ENCODE results near the gene WTAP. TPM values are rescaled to one million over a fixed set of nuclear protein-coding genes. Genes with fewer than 3 reads are reported as not detected.

WTAP gene
- total and polyA plus RNA-seq, 2 of the 4 experiments (the other 2 are of a cell fraction): 30.2 to 92.3 TPM

GRCh38 chr6:159688266-159688905 lies 38.9 kb upstream of the WTAP start:
- H4K5ac ChIP-seq (ENCODE audit: low read depth, low read length): peak overlapping the region; percentile 36; the same call in 1 of the 2 replicates
- BruUV-seq (replicated peaks): no TSS peak
- H3K9me3 ChIP-seq (ENCODE audit: control insufficient read depth, insufficient read depth, low read length): no peaks in the 10 kb centered on the region
- no peak overlapping the region for H3K4ac ChIP-seq (ENCODE audit: low read depth, low read length)
- peak overlapping the region; percentile 26; the same call in 1 of the 2 replicates for H4K91ac ChIP-seq (ENCODE audit: insufficient read depth, low read depth, low read length)
- no peak overlapping the region for H2AK9ac ChIP-seq (replicated peaks; ENCODE audit: low read depth, low read length, poor library complexity)
- no peak overlapping the region for H2AFZ ChIP-seq (replicated peaks; ENCODE audit: low read length, poor library complexity)
- peak overlapping the region; percentile 70; the same call in 1 of the 2 replicates for H3K4me2 ChIP-seq (ENCODE audit: low read depth, low read length)
- no peak overlapping the region for H3K9ac ChIP-seq (ENCODE audit: low read depth, low read length)
- 100% methylated on average over 1 of the region's 5 CpGs; no CpG with 5 or more reads in 1 of the 2 experiments for WGBS, 2 experiments (ENCODE audit: extremely low coverage in 2 of 2, insufficient read length in 1 of 2)
- H2BK5ac ChIP-seq (ENCODE audit: low read depth, low read length, poor library complexity, severe bottlenecking): peak overlapping the region; percentile 11
- no peak for DNase-seq
- H3K36me3 ChIP-seq (ENCODE audit: control insufficient read depth, insufficient read depth, low read length): peaks cover 48% of the 10 kb centered on the region
- H3K18ac ChIP-seq (ENCODE audit: low read depth, low read length): no peak overlapping the region
- no peak overlapping the region for H3K56ac ChIP-seq (ENCODE audit: extremely low read depth, insufficient read depth, low read length)
- H3K23ac ChIP-seq (ENCODE audit: low read depth, low read length): peak overlapping the region; percentile 67
- no peak overlapping the region for H3K4me3 ChIP-seq (ENCODE audit: insufficient read depth, low read depth, low read length)
- no peak overlapping the region; the same call in 1 of the 2 replicates for H2BK120ac ChIP-seq (ENCODE audit: low read depth, low read length)
- ChIA-PET POLR2A (ENCODE audit: unreplicated experiment) (no interaction called here), CTCF (no interaction called here)
- intact Hi-C loops (cut with micrococcal nuclease): no loop called here
- peaks cover 9% of the 10 kb centered on the region for H3K4me1 ChIP-seq (ENCODE audit: control insufficient read depth, insufficient read depth, low read length)
- dilution Hi-C loops (cut with HindIII; ENCODE audit: low sequenced_read_pairs, unreplicated experiment): no loop called here
- H4K8ac ChIP-seq (ENCODE audit: low read depth in 2 of 2, low read length in 2 of 2): no peak overlapping the region
- H3K27ac ChIP-seq (ENCODE audit: insufficient read depth, low read length): no peak overlapping the region
- H3K79me1 ChIP-seq (ENCODE audit: low read depth in 1 of 2, low read length in 2 of 2): peaks cover 18 to 54% of the 10 kb centered on the region in 2 experiments
- ATAC-seq (ENCODE audit: low read depth): no peak
- no peak overlapping the region for H2BK15ac ChIP-seq (ENCODE audit: low read depth, low read length)
- no peak overlapping the region for H2BK20ac ChIP-seq (ENCODE audit: low read depth, low read length)
- in situ Hi-C loops (cut with MboI; ENCODE audit: low sequenced_read_pairs): loop anchor here (25.0 kb wide), 1 partner anchor 274 kb away; the partner anchor contains the start of gene IGF2R
- H2AK5ac ChIP-seq (ENCODE audit: low read depth, low read length): no peak overlapping the region
- 0 out of 2 replicates have a peak overlapping the region, but pooled peaks have one; percentile 7 for H3K14ac ChIP-seq (replicated peaks; ENCODE audit: low read depth, low read length)
- H4K20me1 ChIP-seq (ENCODE audit: insufficient read depth, low read length): peaks cover 11% of the 10 kb centered on the region
- H3K27me3 ChIP-seq (ENCODE audit: control insufficient read depth, insufficient read depth, low read length): no peaks in the 10 kb centered on the region
- H3K9me1 ChIP-seq (ENCODE audit: insufficient read depth, low read length): peaks cover 4% of the 10 kb centered on the region; the same call in 1 of the 2 replicates
- TF ChIP-seq MAZ (IDR thresholded peaks at IDR 0.05; ENCODE audit: borderline replicate concordance, low read depth, low read length): no peak
- no peak for TF ChIP-seq NFE2L2 (IDR thresholded peaks at IDR 0.05; ENCODE audit: low read depth, low read length)
- TF ChIP-seq FOS (IDR thresholded peaks at IDR 0.05; ENCODE audit: low read depth, low read length): no peak
- TF ChIP-seq CTCF (conservative IDR thresholded peaks at IDR 0.05; ENCODE audit: low read depth, low read length): no peak
- no peak for TF ChIP-seq POLR2A (IDR thresholded peaks at IDR 0.05; ENCODE audit: low read depth, low read length)
- no peak for TF ChIP-seq CHD1 (IDR thresholded peaks at IDR 0.05; ENCODE audit: low read depth, low read length)
- no peak for TF ChIP-seq RCOR1 (IDR thresholded peaks at IDR 0.05; ENCODE audit: insufficient replicate concordance, low read length)
- no peak for TF ChIP-seq ELK1 (IDR thresholded peaks at IDR 0.05; ENCODE audit: borderline replicate concordance, low read depth, low read length)
- TF ChIP-seq USF2 (IDR thresholded peaks at IDR 0.05; ENCODE audit: low read depth, low read length): no peak
- no peak for TF ChIP-seq MXI1 (IDR thresholded peaks at IDR 0.05; ENCODE audit: borderline replicate concordance, low read depth, low read length)
- TF ChIP-seq SMC3 (IDR thresholded peaks at IDR 0.05; ENCODE audit: low read depth, low read length): no peak
- TF ChIP-seq BHLHE40 (IDR thresholded peaks at IDR 0.05; ENCODE audit: low read depth, low read length): no peak
- TF ChIP-seq RAD21 (IDR thresholded peaks at IDR 0.05; ENCODE audit: low read length): no peak
- TF ChIP-seq MAFK (IDR thresholded peaks at IDR 0.05; ENCODE audit: low read depth, low read length): no peak
- no peak for TF ChIP-seq CEBPB (IDR thresholded peaks at IDR 0.05; ENCODE audit: low read depth, low read length)
